Measurements from ENCODE around the gene MTHFD1. TPM values are rescaled to one million over a fixed set of nuclear protein-coding genes. Genes with fewer than 3 reads are reported as not detected.

MTHFD1 gene
- 10 to 100 TPM; 36.2 to 68.7 (median 42.0) TPM for total RNA-seq

DNA sequence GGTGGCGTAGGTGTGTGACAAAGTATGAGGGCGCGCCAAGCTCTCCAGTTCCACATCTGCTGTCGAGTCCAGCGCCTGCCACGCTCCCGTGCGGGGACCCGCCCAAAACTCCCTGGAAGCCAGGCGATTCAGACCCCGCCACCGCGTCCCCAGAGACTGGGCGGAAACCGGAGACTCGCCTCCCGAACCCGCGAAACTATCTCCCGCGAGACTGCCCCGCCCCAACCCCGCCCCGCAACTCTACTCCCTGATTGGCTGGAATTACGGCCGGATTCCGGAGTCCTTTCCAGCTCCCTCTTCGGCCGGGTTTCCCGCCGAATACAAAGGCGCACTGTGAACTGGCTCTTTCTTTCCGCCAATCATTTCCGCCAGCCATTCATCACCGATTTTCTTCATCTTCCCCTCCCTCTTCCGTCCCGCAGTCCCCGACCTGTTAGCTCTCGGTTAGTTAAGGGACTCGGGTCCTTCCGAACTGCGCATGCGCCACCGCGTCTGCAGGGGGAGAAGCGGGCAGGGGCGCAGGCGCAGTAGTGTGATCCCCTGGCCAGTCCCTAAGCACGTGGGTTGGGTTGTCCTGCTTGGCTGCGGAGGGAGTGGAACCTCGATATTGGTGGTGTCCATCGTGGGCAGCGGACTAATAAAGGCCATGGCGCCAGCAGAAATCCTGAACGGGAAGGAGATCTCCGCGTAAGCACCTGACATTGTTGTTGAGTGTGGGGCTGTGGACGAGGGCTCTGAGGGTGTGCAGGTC, at the start of gene MTHFD1:
Gene MTHFD1 (plus strand): TSS at position 572 of the 751 bp plus-strand sequence. CDS start 75 bp downstream, at position 647.
- Histone ChIP-seq H3K27ac (peak within 1 kb of the TSS; percentile 90 to 96 (median 92)), H3K36me3 (peaks cover 0 to 16% of the 10 kb centered on the region in 2 donors), H3K4me1 (peaks cover 16 to 29% of the 10 kb centered on the region in 2 donors), H3K9me3 (no peaks in the 10 kb centered on the region), H3K4me3 (peak within 1 kb of the TSS; percentile 69 to 82 (median 78)), H3K27me3 (no peaks in the 10 kb centered on the region)
- peak; percentile 54 to 60 for TF ChIP-seq POLR2A (IDR thresholded peaks at IDR 0.05)
- TF ChIP-seq, protein P1, sequence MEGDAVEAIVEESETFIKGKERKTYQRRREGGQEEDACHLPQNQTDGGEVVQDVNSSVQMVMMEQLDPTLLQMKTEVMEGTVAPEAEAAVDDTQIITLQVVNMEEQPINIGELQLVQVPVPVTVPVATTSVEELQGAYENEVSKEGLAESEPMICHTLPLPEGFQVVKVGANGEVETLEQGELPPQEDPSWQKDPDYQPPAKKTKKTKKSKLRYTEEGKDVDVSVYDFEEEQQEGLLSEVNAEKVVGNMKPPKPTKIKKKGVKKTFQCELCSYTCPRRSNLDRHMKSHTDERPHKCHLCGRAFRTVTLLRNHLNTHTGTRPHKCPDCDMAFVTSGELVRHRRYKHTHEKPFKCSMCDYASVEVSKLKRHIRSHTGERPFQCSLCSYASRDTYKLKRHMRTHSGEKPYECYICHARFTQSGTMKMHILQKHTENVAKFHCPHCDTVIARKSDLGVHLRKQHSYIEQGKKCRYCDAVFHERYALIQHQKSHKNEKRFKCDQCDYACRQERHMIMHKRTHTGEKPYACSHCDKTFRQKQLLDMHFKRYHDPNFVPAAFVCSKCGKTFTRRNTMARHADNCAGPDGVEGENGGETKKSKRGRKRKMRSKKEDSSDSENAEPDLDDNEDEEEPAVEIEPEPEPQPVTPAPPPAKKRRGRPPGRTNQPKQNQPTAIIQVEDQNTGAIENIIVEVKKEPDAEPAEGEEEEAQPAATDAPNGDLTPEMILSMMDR (IDR thresholded peaks at IDR 0.05 in 4 of 5, conservative IDR thresholded peaks at IDR 0.05 in 1 of 5), result no peak
- DNase-seq (peak; percentile 99 to 100), ATAC-seq (peak; percentile 94 to 96)
- in situ Hi-C loops (cut with MboI; ENCODE audit: low sequenced_read_pairs in 4 of 4), result no loop called here
- intact Hi-C loops (cut with DNase I; ENCODE audit: low total_unique reads), result loop anchor here (2.0 to 5.0 kb wide), 4 partner anchors 51 to 536 kb away; partner anchors contain the start of genes SYNE2 and ZBTB1

DNA sequence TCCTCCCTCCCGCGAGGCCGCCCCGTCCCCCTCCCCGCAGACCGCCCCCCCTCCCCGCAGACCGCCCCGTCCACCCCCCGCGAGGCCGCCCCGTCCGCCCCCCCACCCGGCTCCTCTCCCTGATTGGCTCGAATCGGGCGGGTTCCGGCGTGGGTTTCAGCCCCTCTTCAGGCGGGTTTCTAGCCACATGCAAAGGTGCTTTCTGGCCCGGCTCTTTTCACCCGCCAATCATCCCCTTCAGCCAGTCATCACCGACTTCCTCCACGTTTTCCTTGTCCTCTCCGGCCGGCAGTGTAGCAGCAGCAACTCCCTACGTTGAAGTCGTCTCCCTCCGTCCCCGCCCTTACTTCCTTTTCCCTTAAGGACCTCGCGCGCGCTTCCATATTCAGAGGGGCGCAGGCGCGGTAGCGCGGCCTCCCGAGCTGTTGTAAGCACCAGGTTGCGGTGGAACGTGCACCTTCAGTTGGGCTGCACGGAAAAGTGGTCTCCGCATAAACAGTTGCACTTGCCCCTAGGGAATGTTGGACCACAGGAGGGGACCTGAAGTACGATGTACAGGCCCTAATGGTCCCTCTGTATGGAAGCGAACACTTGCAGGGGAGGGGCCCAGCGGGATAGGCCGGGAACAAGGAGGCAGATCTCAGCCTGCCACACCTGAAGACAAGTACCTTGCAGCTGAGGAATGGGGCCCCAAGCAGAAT, 49.4 kb upstream of the MTHFD1 start:
- TF ChIP-seq, protein P1 (IDR thresholded peaks at IDR 0.05 in 4 of 5, conservative IDR thresholded peaks at IDR 0.05 in 1 of 5), result no peak
- TF ChIP-seq POLR2A (IDR thresholded peaks at IDR 0.05), result peak; percentile 51 to 82
- Histone ChIP-seq H3K4me3 (peak overlapping the region; percentile 63 to 90 (median 79)), H3K36me3 (no peaks in the 10 kb centered on the region), H3K27me3 (no peaks in the 10 kb centered on the region), H3K27ac (peak overlapping the region; percentile 70 to 82 (median 74)), H3K9me3 (no peaks in the 10 kb centered on the region), H3K4me1 (peaks cover 6 to 9% of the 10 kb centered on the region in 2 donors)
- in situ Hi-C loops (cut with MboI; ENCODE audit: low sequenced_read_pairs in 4 of 4) (loop anchor here in 1 of 4 donors (25.0 kb wide), 1 partner anchor 299 kb away; no protein-coding TSS in a partner anchor), intact Hi-C loops (cut with DNase I; ENCODE audit: low total_unique reads) (loop anchor here (5.0 kb wide), 1 partner anchor 49 kb away; the partner anchor contains the start of gene MTHFD1)
- ATAC-seq (peak; percentile 96 to 97), DNase-seq (peak; percentile 89 to 93)

DNA sequence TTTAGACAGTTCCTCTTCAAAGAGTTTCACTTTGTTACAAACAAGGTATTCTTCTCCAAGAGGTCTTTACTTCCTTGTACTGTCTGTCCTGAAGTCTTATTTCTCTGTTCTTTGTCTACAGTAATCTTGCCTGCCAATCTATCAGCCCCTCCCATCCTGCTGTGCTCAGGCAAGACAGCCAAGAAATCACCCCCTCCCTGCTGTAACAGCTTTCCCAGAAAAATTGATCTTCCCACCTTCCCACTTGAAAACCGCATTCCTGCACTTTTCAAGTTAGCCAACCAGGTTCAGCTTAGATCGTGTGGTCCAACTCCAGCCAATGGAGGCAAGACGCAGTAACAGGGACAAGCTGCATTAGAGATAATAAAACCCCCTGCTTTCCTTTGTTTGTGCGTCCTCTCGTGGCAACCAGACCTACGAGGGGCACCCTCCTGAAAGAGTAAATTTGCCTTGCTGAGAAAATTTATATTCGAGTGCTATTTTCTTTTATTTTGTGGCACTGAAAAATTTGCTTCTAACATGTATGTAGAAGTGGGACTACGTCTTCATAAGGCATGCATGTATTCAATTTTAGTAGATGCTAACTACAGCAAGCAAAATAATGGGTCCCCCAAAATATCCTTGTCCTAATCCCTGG, 47.5 kb upstream of the MTHFD1 start:
- TF ChIP-seq, protein P1 (IDR thresholded peaks at IDR 0.05 in 4 of 5, conservative IDR thresholded peaks at IDR 0.05 in 1 of 5), result no peak
- TF ChIP-seq POLR2A (IDR thresholded peaks at IDR 0.05), result no peak
- in situ Hi-C loops (cut with MboI; ENCODE audit: low sequenced_read_pairs in 4 of 4), result loop anchor here in 2 of 4 donors (10.0 to 25.0 kb wide), 2 partner anchors 134 to 297 kb away; no protein-coding TSS in a partner anchor

DNA sequence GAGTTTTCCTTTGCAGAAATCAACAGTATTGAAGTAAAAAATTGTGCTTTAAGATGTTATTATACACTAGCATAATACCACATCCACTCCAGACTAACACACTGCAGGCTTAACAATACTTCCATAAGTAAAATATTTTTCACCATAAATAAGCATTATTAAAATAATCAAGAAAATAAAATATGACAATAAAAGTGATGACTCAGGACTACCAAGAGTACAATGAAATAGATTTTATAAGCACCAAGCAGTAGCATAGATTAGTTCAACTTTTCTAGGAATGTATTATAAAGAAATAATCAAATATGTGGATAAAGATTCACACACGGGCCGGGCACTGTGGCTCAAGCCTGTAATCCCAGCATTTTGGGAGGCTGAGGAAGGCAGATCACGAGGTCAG, 40.4 kb upstream of the MTHFD1 start:
- intact Hi-C loops (cut with DNase I; ENCODE audit: low total_unique reads), result loop anchor here (10.0 kb wide), 1 partner anchor 127 kb away; no protein-coding TSS in a partner anchor
- no peak overlapping the region for H3K4me3 ChIP-seq
- no peaks in the 10 kb centered on the region for H3K27me3 ChIP-seq
- no peak for DNase-seq
- H3K27ac ChIP-seq, result no peak overlapping the region
- no peak for TF ChIP-seq POLR2A (IDR thresholded peaks at IDR 0.05)
- TF ChIP-seq, protein P1 (IDR thresholded peaks at IDR 0.05 in 4 of 5, conservative IDR thresholded peaks at IDR 0.05 in 1 of 5), result no peak
- no peak for ATAC-seq
- no peaks in the 10 kb centered on the region for H3K36me3 ChIP-seq
- H3K4me1 ChIP-seq, result no peaks in the 10 kb centered on the region
- in situ Hi-C loops (cut with MboI; ENCODE audit: low sequenced_read_pairs in 4 of 4), result loop anchor here in 2 of 4 donors (10.0 to 25.0 kb wide), 2 partner anchors 127 to 290 kb away; no protein-coding TSS in a partner anchor
- no peaks in the 10 kb centered on the region for H3K9me3 ChIP-seq

More for the DNA sequence above, 47.5 kb upstream of the MTHFD1 start:
- Histone ChIP-seq H3K27me3 (no peaks in the 10 kb centered on the region), H3K27ac (no peak overlapping the region), H3K4me1 (peaks cover 6 to 9% of the 10 kb centered on the region in 2 donors), H3K36me3 (no peaks in the 10 kb centered on the region), H3K9me3 (no peaks in the 10 kb centered on the region), H3K4me3 (no peak overlapping the region)
- DNase-seq (no peak), ATAC-seq (no peak)
- intact Hi-C loops (cut with DNase I; ENCODE audit: low total_unique reads), result loop anchor here (10.0 kb wide), 1 partner anchor 134 kb away; no protein-coding TSS in a partner anchor

All from gastrocnemius medialis (tissue), 4 donors.